DND-41 (cell line): ENCODE measurements around the gene ZNF541.
"Not testable (repeated sequence)": the region's sequence is repeated elsewhere in the genome, so short reads cannot be mapped to it uniquely, and the experiment has no call there.

Experiments used
- ATAC-seq: fragments of 200-7000 bp; cut with Tn5 transposase; 3 replicates; pipeline ENCODE4 v1.9.1; 2021; ENCODE audit warnings: low read depth; ENCODE audit not compliant: insufficient read depth
- DNase-seq: peaks from one replicate; pipeline ENCODE4 v3.0.0-alpha.2; 2020
- H2AFZ ChIP-seq: 2 replicates; pipeline ENCODE4 v1.6.0; 2012; ENCODE audit warnings: low read depth, low read length
- H3K27ac ChIP-seq: 2 replicates; pipeline ENCODE4 v1.5.1; 2012; ENCODE audit warnings: low read length, inconsistent platforms
- H3K27me3 ChIP-seq: fragments of 200-600 bp; sonication (generic); 2 replicates; pipeline ENCODE4 v1.6.0; 2012; ENCODE audit warnings: low read length, mild to moderate bottlenecking, inconsistent platforms; ENCODE audit not compliant: insufficient read depth, poor library complexity
- H3K36me3 ChIP-seq: 2 replicates; pipeline ENCODE4 v1.5.1; 2012; ENCODE audit warnings: low read length, inconsistent platforms; ENCODE audit not compliant: insufficient read depth
- H3K4me1 ChIP-seq: 2 replicates; pipeline ENCODE4 v1.5.1; 2012; ENCODE audit warnings: mild to moderate bottlenecking, low read length; ENCODE audit not compliant: insufficient read depth
- H3K4me2 ChIP-seq: 2 replicates; pipeline ENCODE4 v1.6.0; 2012; ENCODE audit warnings: mild to moderate bottlenecking, moderate library complexity, low read length, inconsistent platforms; ENCODE audit not compliant: insufficient read depth
- H3K4me3 ChIP-seq, 2 experiments: fragments of 200-600 bp in 1 of 2; shearing (Covaris generic) in 1 of 2; 2 replicates each; pipeline ENCODE4 v1.5.1; 2012 to 2016; ENCODE audit warnings: inconsistent platforms in 2 of 2, low read length in 2 of 2, mild to moderate bottlenecking in 2 of 2, low read depth in 1 of 2, moderate library complexity in 1 of 2
- H3K79me2 ChIP-seq: 2 replicates; pipeline ENCODE4 v1.6.0; 2012; ENCODE audit warnings: low read length, inconsistent platforms; ENCODE audit not compliant: insufficient read depth
- H3K9ac ChIP-seq: 2 replicates; pipeline ENCODE4 v1.6.0; 2012; ENCODE audit warnings: low read depth, mild to moderate bottlenecking, inconsistent platforms, low read length, moderate library complexity
- H3K9me3 ChIP-seq: 2 replicates; pipeline ENCODE4 v1.5.1; 2012; ENCODE audit warnings: low read length, moderate library complexity, mild to moderate bottlenecking, inconsistent platforms; ENCODE audit not compliant: insufficient read depth, severe bottlenecking
- H4K20me1 ChIP-seq: 2 replicates; pipeline ENCODE4 v1.6.0; 2012; ENCODE audit warnings: low read length; ENCODE audit not compliant: insufficient read depth
- EZH2 ChIP-seq: IDR thresholded peaks from 3 replicates; pipeline ENCODE4 v1.6.1; 2012; ENCODE audit warnings: borderline replicate concordance, low read depth, mild to moderate bottlenecking, moderate library complexity, low read length, inconsistent platforms; ENCODE audit not compliant: severe bottlenecking
- TF ChIP-seq, protein P1 (sequence below): IDR thresholded peaks from 2 replicates; pipeline ENCODE4 v1.5.1; 2012; ENCODE audit warnings: borderline replicate concordance, low read length, moderate library complexity, mild to moderate bottlenecking; ENCODE audit not compliant: poor library complexity, severe bottlenecking; ENCODE audit errors: extremely low read depth

ZNF541 gene

DNA sequence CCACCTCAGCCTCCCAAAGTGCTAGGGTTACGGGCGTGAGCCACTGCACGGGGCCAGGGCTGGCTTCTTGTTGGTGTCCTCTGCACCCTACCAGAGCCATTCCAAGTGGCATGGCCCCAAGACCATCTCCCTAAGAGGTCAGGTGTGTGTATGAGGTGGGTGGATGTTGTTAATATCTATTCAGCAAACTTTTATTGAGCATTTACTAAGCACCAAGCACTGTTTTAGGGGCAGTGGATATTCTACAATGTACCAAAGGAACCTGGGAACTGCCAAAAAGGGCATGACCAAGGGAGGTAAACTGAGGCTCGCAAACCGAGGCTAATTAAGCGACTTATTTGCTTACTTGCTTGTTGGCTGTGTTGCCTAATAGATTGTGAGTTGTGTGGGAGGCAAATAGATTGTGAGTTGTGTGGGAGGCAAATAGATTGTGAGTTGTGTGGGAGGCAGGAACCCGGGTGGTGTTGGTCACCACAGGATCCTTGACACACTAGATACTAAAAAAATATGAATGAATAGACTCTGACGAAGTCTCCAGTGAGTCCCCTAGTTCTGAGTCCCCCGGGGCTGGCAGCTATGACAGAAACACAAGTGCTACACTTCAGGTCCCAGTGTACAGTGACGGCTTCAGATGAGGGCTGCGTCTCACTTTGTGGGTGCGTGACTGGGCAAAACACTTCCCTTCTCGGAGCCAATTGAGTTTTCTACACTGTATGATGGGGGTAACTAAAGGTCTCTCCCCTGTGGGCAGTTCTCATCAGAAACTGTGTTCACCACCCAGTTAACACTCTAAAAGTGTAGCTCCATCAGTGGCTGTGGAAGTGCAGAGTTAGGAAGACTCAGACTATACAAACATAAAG is 31.0 kb upstream of the ZNF541 start:
- no peaks in the 10 kb centered on the region for H4K20me1 ChIP-seq
- H3K4me3 ChIP-seq: no peak overlapping the region
- ATAC-seq: no peak

DNA sequence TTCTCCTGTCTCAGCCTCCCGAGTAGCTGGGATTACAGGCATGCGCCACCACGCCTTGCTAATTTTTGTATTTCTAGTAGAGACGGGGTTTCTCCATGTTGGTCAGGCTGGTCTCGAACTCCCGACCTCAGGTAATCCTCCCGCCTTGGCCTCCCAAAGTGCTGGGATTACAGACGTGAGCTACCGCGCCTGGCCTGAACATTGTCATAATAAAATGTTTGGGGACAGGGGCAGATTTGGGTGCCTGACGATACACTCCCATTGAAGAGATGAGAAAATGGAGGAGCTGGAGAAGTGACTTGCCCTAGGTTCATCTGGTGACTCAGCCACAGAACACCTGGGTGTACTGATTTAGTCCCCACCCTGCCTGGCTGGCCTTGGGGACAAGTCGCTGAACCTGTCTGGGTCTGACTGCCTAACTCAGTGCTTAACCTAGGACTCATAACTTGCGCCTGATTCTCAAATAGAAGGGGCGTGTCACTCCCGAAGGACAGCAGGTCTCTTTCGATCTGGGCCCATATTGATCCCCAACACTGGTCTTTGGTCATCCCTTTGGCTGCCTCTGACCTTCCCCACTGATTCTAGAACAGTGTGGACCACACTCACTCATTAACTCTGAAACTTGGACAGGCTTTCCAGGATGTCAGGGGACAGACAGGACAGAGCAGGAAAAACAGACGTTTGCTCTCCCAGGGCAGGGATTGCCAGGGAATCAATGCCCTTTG is 28.4 kb upstream of the ZNF541 start:
- Histone ChIP-seq H3K27ac (peak overlapping the region; percentile 90; the same call in 1 of the 2 replicates), H4K20me1 (no peaks in the 10 kb centered on the region), H3K4me2 (peak overlapping the region; percentile 88), H3K4me3 (peak overlapping the region; percentile 83 to 86; a peak in 3 of 4 replicates), H3K4me1 (peaks cover 18% of the 10 kb centered on the region), H2AFZ (peak overlapping the region; percentile 99), H3K27me3 (no peaks in the 10 kb centered on the region), H3K9ac (peak overlapping the region; percentile 92), H3K79me2 (no peaks in the 10 kb centered on the region), H3K9me3 (no peaks in the 10 kb centered on the region), H3K36me3 (no peaks in the 10 kb centered on the region)
- TF ChIP-seq EZH2: no peak
- TF ChIP-seq, protein P1, sequence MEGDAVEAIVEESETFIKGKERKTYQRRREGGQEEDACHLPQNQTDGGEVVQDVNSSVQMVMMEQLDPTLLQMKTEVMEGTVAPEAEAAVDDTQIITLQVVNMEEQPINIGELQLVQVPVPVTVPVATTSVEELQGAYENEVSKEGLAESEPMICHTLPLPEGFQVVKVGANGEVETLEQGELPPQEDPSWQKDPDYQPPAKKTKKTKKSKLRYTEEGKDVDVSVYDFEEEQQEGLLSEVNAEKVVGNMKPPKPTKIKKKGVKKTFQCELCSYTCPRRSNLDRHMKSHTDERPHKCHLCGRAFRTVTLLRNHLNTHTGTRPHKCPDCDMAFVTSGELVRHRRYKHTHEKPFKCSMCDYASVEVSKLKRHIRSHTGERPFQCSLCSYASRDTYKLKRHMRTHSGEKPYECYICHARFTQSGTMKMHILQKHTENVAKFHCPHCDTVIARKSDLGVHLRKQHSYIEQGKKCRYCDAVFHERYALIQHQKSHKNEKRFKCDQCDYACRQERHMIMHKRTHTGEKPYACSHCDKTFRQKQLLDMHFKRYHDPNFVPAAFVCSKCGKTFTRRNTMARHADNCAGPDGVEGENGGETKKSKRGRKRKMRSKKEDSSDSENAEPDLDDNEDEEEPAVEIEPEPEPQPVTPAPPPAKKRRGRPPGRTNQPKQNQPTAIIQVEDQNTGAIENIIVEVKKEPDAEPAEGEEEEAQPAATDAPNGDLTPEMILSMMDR: no peak
- ATAC-seq: no peak
- DNase-seq: no peak

More for the DNA sequence above, 31.0 kb upstream of the ZNF541 start:
- Histone ChIP-seq H3K9ac (no peak overlapping the region), H2AFZ (no peak overlapping the region), H3K27ac (no peak overlapping the region), H3K4me2 (no peak overlapping the region), H3K36me3 (peaks cover 3% of the 10 kb centered on the region; the same call in 1 of the 2 replicates), H3K9me3 (no peaks in the 10 kb centered on the region), H3K4me1 (peaks cover 24% of the 10 kb centered on the region), H3K27me3 (no peaks in the 10 kb centered on the region), H3K79me2 (peaks cover 9% of the 10 kb centered on the region)
- no peak for TF ChIP-seq EZH2
- TF ChIP-seq, protein P1: no peak
- no peak for DNase-seq

DNA sequence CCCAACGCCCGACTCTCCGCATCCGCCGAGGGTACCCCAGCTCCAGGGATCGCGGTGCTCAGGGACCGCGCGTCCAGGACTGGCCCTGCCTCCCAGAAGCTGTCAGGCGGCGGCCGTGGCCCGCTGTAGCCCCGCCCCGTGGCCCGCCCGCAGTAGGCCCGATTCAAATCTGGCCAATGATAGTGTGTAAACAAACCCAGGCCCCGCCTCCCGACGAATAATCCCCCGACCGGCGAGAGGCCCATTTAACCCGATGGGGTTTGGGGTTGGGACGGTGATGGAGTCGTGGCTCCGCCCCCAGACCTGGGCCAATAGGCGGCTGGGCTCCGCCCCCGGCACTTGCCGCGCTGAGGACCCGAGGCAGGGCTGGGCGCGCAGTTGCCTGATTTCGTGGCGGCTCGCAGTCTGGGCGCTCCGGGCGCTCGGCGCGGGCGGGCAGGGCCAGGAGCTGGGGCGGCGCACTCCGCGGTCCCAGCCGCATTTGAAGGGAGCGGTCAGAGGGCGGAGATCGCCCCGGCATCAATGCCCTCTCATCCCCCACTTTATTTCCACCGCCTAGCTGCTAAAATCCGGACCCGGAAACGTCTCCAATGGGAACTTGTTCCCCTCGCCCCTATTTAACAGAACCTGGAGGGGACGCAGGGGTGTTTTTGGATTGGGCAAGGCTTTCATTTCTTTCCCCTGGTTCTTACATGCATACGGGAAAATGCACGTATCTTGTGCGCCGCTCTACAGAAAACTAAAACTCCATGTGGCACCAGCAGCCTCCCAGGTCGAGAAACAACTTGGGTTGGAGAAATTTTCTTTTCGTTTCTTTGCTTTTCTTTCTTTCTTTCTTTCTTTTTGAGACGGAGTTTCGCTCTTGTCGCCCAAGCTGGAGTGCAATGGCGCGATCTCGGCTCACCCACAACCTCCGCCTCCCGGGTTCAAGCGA is 27.6 kb upstream of the ZNF541 start:
- Histone ChIP-seq H3K79me2 (no peaks in the 10 kb centered on the region), H3K27ac (peak overlapping the region; percentile 90), H3K9me3 (no peaks in the 10 kb centered on the region), H3K4me1 (peaks cover 18% of the 10 kb centered on the region), H2AFZ (peak overlapping the region; percentile 99), H3K9ac (peak overlapping the region; percentile 92), H3K4me3 (peak overlapping the region; percentile 83 to 86), H4K20me1 (no peaks in the 10 kb centered on the region), H3K4me2 (peak overlapping the region; percentile 88), H3K36me3 (no peaks in the 10 kb centered on the region), H3K27me3 (no peaks in the 10 kb centered on the region)
- ATAC-seq (peak; percentile 98), DNase-seq (peak; percentile 100)
- TF ChIP-seq, protein P1: no peak
- no peak for TF ChIP-seq EZH2

DNA sequence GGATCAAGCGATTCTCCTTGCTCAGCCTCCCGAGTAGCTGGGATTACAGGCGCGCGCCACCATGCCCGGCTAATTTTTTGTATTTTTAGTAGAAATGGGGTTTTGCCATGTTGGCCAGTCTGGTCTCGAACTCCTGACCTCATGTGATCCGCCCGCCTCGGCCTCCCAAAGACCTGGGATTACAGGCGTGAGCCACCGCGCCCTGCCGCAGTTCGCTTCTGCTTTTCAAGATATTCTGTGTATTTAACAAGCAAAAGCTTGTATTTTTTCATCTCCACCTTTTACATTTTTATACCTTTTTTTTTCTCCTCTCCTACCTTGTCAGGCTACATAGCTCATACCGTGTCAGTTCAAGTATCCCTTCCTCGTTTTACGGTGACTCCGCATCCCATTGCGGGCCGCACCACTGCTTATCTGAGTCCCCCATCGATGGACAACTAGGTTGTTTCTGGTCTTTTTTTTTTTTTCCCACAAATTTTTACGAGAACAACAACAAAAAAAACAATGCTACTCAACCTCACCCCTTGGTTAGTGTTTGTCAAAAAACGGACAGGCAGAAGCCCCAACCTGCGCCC is 26.8 kb upstream of the ZNF541 start:
- not testable (repeated sequence) for DNase-seq, ATAC-seq, H3K9me3 ChIP-seq, H3K27me3 ChIP-seq, H3K79me2 ChIP-seq, H3K36me3 ChIP-seq, H4K20me1 ChIP-seq
- peak overlapping the region; percentile 88 for H3K4me2 ChIP-seq
- peak overlapping the region; percentile 92 for H3K9ac ChIP-seq
- peak overlapping the region; percentile 79 for H2AFZ ChIP-seq
- peak overlapping the region; percentile 47 to 64; a peak in 3 of 4 replicates for H3K4me3 ChIP-seq
- H3K27ac ChIP-seq: peak overlapping the region; percentile 79
- peaks cover 18% of the 10 kb centered on the region for H3K4me1 ChIP-seq
